ENCODE measurements around the gene BSPRY.

BSPRY gene

GRCh38 chr9:113368348-113368981, 19.1 kb downstream of the BSPRY start:
- H3K36me3 ChIP-seq (ENCODE audit: control insufficient read depth in 5 of 5, insufficient read depth in 5 of 5, low read length in 5 of 5): peaks cover 0 to 8% (median 3%) of the 10 kb centered on the region in 5 donors
- H3K4me3 ChIP-seq (ENCODE audit: low read depth in 1 of 5, low read length in 5 of 5): no peak overlapping the region
- peaks cover 0 to 6% (median 0%) of the 10 kb centered on the region in 5 donors for H3K4me1 ChIP-seq (ENCODE audit: control insufficient read depth in 5 of 5, insufficient read depth in 5 of 5, low read length in 5 of 5)
- no peak overlapping the region for H3K27ac ChIP-seq (ENCODE audit: low read depth, low read length)
- H3K9ac ChIP-seq (ENCODE audit: low read length in 5 of 5): no peak overlapping the region
- no peaks in the 10 kb centered on the region for H3K9me3 ChIP-seq (ENCODE audit: control insufficient read depth in 5 of 5, low read length in 5 of 5)
- no peaks in the 10 kb centered on the region for H3K27me3 ChIP-seq (ENCODE audit: control insufficient read depth in 5 of 5, insufficient read depth in 4 of 5, low read length in 5 of 5)

- Histone ChIP-seq H3K4me3 (ENCODE audit: low read depth in 1 of 5, low read length in 5 of 5) (no peak overlapping the region), H3K4me1 (ENCODE audit: control insufficient read depth in 5 of 5, insufficient read depth in 5 of 5, low read length in 5 of 5) (peaks cover 0 to 6% (median 0%) of the 10 kb centered on the region in 5 donors), H3K9me3 (ENCODE audit: control insufficient read depth in 5 of 5, low read length in 5 of 5) (no peaks in the 10 kb centered on the region), H3K9ac (ENCODE audit: low read length in 5 of 5) (no peak overlapping the region), H3K36me3 (ENCODE audit: control insufficient read depth in 5 of 5, insufficient read depth in 5 of 5, low read length in 5 of 5) (peaks cover 0 to 16% (median 11%) of the 10 kb centered on the region in 5 donors), H3K27me3 (ENCODE audit: control insufficient read depth in 5 of 5, insufficient read depth in 4 of 5, low read length in 5 of 5) (no peaks in the 10 kb centered on the region), H3K27ac (ENCODE audit: low read depth, low read length) (no peak overlapping the region)
Measured at GRCh38 chr9:113368982-113369854, 19.9 kb downstream of the BSPRY start.

GRCh38 chr9:113369855-113370140, 20.5 kb downstream of the BSPRY start:
- H3K9ac ChIP-seq (ENCODE audit: low read length in 5 of 5): no peak overlapping the region
- peaks cover 0 to 6% (median under 1%) of the 10 kb centered on the region in 5 donors for H3K4me1 ChIP-seq (ENCODE audit: control insufficient read depth in 5 of 5, insufficient read depth in 5 of 5, low read length in 5 of 5)
- H3K36me3 ChIP-seq (ENCODE audit: control insufficient read depth in 5 of 5, insufficient read depth in 5 of 5, low read length in 5 of 5): peaks cover 0 to 20% (median 14%) of the 10 kb centered on the region in 5 donors
- no peaks in the 10 kb centered on the region for H3K27me3 ChIP-seq (ENCODE audit: control insufficient read depth in 5 of 5, insufficient read depth in 4 of 5, low read length in 5 of 5)
- H3K9me3 ChIP-seq (ENCODE audit: control insufficient read depth in 5 of 5, low read length in 5 of 5): no peaks in the 10 kb centered on the region
- H3K4me3 ChIP-seq (ENCODE audit: low read depth in 1 of 5, low read length in 5 of 5): no peak overlapping the region
- H3K27ac ChIP-seq (ENCODE audit: low read depth, low read length): no peak overlapping the region

GRCh38 chr9:113370806-113371325, 21.5 kb downstream of the BSPRY start:
- H3K27ac ChIP-seq (ENCODE audit: low read depth, low read length): no peak overlapping the region
- no peaks in the 10 kb centered on the region for H3K9me3 ChIP-seq (ENCODE audit: control insufficient read depth in 5 of 5, low read length in 5 of 5)
- peaks cover 0 to 22% (median 16%) of the 10 kb centered on the region in 5 donors for H3K36me3 ChIP-seq (ENCODE audit: control insufficient read depth in 5 of 5, insufficient read depth in 5 of 5, low read length in 5 of 5)
- H3K4me1 ChIP-seq (ENCODE audit: control insufficient read depth in 5 of 5, insufficient read depth in 5 of 5, low read length in 5 of 5): peaks cover 0 to 13% (median 8%) of the 10 kb centered on the region in 5 donors
- H3K9ac ChIP-seq (ENCODE audit: low read length in 5 of 5): no peak overlapping the region
- H3K4me3 ChIP-seq (ENCODE audit: low read depth in 1 of 5, low read length in 5 of 5): no peak overlapping the region
- H3K27me3 ChIP-seq (ENCODE audit: control insufficient read depth in 5 of 5, insufficient read depth in 4 of 5, low read length in 5 of 5): no peaks in the 10 kb centered on the region

- H3K9ac ChIP-seq (ENCODE audit: low read length in 5 of 5): no peak overlapping the region
- no peaks in the 10 kb centered on the region for H3K9me3 ChIP-seq (ENCODE audit: control insufficient read depth in 5 of 5, low read length in 5 of 5)
- H3K4me3 ChIP-seq (ENCODE audit: low read depth in 1 of 5, low read length in 5 of 5): no peak overlapping the region
- H3K4me1 ChIP-seq (ENCODE audit: control insufficient read depth in 5 of 5, insufficient read depth in 5 of 5, low read length in 5 of 5): peaks cover 0 to 18% (median 8%) of the 10 kb centered on the region in 5 donors
- peaks cover 0 to 22% (median 16%) of the 10 kb centered on the region in 5 donors for H3K36me3 ChIP-seq (ENCODE audit: control insufficient read depth in 5 of 5, insufficient read depth in 5 of 5, low read length in 5 of 5)
- H3K27me3 ChIP-seq (ENCODE audit: control insufficient read depth in 5 of 5, insufficient read depth in 4 of 5, low read length in 5 of 5): no peaks in the 10 kb centered on the region
- no peak overlapping the region for H3K27ac ChIP-seq (ENCODE audit: low read depth, low read length)
Measured at GRCh38 chr9:113372059-113372458, 22.7 kb downstream of the BSPRY start.

DNA sequence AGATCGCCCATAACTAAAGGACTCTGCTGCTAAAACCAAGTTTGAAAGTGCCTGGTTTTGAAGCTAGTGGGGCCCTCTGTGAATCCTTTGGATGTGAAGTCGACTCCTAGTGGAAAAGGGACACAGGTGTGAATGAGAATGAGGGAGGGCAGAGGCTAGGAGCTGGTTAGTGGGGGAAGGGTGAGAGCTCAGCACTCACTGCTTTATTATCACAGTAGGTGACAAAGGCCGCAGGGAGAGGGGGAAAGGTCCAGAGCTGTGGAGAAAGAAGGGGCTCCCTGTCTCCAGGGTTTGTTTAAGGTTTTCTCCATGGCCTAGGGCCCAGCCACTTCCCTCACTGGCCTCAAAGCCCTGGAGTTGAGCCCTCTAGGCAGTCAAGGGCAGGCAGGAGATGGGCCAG, 23.9 kb downstream of the BSPRY start:
- peak overlapping the region in 1 of 5 donors; percentile 30 for H3K9ac ChIP-seq (ENCODE audit: low read length in 5 of 5)
- no peaks in the 10 kb centered on the region for H3K27me3 ChIP-seq (ENCODE audit: control insufficient read depth in 5 of 5, insufficient read depth in 4 of 5, low read length in 5 of 5)
- H3K4me3 ChIP-seq (ENCODE audit: low read depth in 1 of 5, low read length in 5 of 5): no peak overlapping the region
- H3K4me1 ChIP-seq (ENCODE audit: control insufficient read depth in 5 of 5, insufficient read depth in 5 of 5, low read length in 5 of 5): peaks cover 0 to 21% (median 11%) of the 10 kb centered on the region in 5 donors
- H3K27ac ChIP-seq (ENCODE audit: low read depth, low read length): no peak overlapping the region
- H3K9me3 ChIP-seq (ENCODE audit: control insufficient read depth in 5 of 5, low read length in 5 of 5): no peaks in the 10 kb centered on the region
- H3K36me3 ChIP-seq (ENCODE audit: control insufficient read depth in 5 of 5, insufficient read depth in 5 of 5, low read length in 5 of 5): peaks cover 0 to 22% (median 16%) of the 10 kb centered on the region in 5 donors

GRCh38 chr9:113373676-113374392, 24.5 kb downstream of the BSPRY start:
- Histone ChIP-seq H3K27me3 (ENCODE audit: control insufficient read depth in 5 of 5, insufficient read depth in 4 of 5, low read length in 5 of 5) (no peaks in the 10 kb centered on the region), H3K36me3 (ENCODE audit: control insufficient read depth in 5 of 5, insufficient read depth in 5 of 5, low read length in 5 of 5) (peaks cover 0 to 22% (median 16%) of the 10 kb centered on the region in 5 donors), H3K9ac (ENCODE audit: low read length in 5 of 5) (no peak overlapping the region), H3K4me1 (ENCODE audit: control insufficient read depth in 5 of 5, insufficient read depth in 5 of 5, low read length in 5 of 5) (peaks cover 0 to 21% (median 11%) of the 10 kb centered on the region in 5 donors), H3K4me3 (ENCODE audit: low read depth in 1 of 5, low read length in 5 of 5) (no peak overlapping the region), H3K9me3 (ENCODE audit: control insufficient read depth in 5 of 5, low read length in 5 of 5) (no peaks in the 10 kb centered on the region), H3K27ac (ENCODE audit: low read depth, low read length) (no peak overlapping the region)

DNA sequence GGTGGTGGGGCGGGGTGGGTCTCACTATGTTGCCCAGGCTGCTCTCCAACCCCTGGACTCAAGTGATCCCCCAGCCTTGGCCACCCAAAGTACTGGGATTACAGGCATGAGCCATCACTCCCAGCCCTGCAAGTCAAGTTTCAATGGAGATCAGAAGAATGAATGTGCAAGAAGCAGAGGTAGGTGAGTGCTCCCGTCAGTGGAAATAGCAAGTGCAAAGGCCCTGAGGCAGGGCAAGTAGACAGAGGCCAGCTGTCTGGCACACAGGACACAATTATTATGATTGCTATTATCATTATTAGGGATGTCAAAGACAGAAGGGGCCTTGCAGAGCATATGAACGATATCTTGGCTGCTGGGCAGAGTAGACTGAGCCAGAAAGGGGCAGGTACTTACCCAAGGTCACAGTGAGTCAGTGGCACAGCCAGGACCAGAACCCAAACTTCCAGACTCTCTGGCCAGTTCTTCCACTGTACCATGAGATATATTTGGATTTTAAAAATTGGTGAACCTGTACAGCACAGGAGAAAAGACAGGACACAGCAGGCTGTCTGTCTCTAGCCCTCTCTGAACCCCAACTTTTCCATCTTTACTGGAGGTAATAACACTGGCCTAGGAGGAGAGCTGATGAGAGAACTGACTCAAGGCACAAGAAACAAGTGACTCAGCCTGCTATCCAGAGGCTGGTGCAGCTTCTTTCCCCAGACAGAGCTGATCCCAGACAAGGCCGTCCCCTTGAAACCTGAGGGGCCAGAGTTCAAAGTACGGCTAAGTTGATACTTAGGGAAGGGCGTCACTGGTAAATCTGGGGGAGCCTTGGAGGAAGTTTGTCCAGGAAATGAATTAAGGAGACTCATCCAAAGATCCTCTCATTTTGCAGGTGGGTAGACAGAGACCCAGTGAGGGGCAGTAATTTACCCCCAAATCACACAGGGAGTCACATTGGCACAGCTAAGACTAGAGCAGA, 26.0 kb downstream of the BSPRY start:
- H3K4me3 ChIP-seq (ENCODE audit: low read depth in 1 of 5, low read length in 5 of 5): peak overlapping the region in 4 of 5 donors; percentile 17 to 86 (median 62)

More for the DNA sequence above, 26.0 kb downstream of the BSPRY start:
- H3K36me3 ChIP-seq (ENCODE audit: control insufficient read depth in 5 of 5, insufficient read depth in 5 of 5, low read length in 5 of 5): peaks cover 0 to 22% (median 16%) of the 10 kb centered on the region in 5 donors
- no peaks in the 10 kb centered on the region for H3K9me3 ChIP-seq (ENCODE audit: control insufficient read depth in 5 of 5, low read length in 5 of 5)
- H3K27ac ChIP-seq (ENCODE audit: low read depth, low read length): peak overlapping the region; percentile 55
- peak overlapping the region in 4 of 5 donors; percentile 0 to 62 (median 34) for H3K9ac ChIP-seq (ENCODE audit: low read length in 5 of 5)
- H3K4me1 ChIP-seq (ENCODE audit: control insufficient read depth in 5 of 5, insufficient read depth in 5 of 5, low read length in 5 of 5): peaks cover 0 to 21% (median 11%) of the 10 kb centered on the region in 5 donors
- no peaks in the 10 kb centered on the region for H3K27me3 ChIP-seq (ENCODE audit: control insufficient read depth in 5 of 5, insufficient read depth in 4 of 5, low read length in 5 of 5)

Data from subcutaneous abdominal adipose tissue (tissue), 5 donors.